Spleen (tissue), 11 donors: Measurements from ENCODE around the gene ADCY1. TPM values are rescaled to one million over a fixed set of nuclear protein-coding genes. Genes with fewer than 3 reads are reported as not detected.

Experiments used
- DNase-seq: peaks from one replicate; pipeline ENCODE4 v3.0.0-alpha.2; 2020
- H3K27ac ChIP-seq, 8 donors: fragments of 200-600 bp; sonication (generic) in 7 of 8; 1 replicate in 4 of 8; 2 replicates in 4 of 8; pipeline versions ENCODE4 v1.5.0 to v1.8.0; 2016 to 2021; ENCODE audit warnings: inconsistent platforms in 4 of 8, mild to moderate bottlenecking in 4 of 8, moderate library complexity in 1 of 8
- H3K27me3 ChIP-seq, 7 donors: fragments of 200-600 bp; sonication (generic) in 6 of 7; replicated peaks in 1 of 7; 1 replicate in 4 of 7; 2 replicates in 3 of 7; pipeline versions ENCODE4 v1.5.0 to v1.8.0; 2016 to 2021; ENCODE audit warnings: inconsistent platforms in 3 of 7, mild to moderate bottlenecking in 1 of 7
- H3K36me3 ChIP-seq, 6 donors: fragments of 200-600 bp; sonication (generic) in 5 of 6; 1 replicate in 4 of 6; 2 replicates in 2 of 6; pipeline versions ENCODE4 v1.5.0 to v1.8.0; 2016 to 2021; ENCODE audit warnings: inconsistent platforms in 2 of 6
- H3K4me1 ChIP-seq, 6 donors: fragments of 200-600 bp; sonication (generic) in 5 of 6; 1 replicate in 3 of 6; 2 replicates in 3 of 6; pipeline versions ENCODE4 v1.5.0 to v1.8.0; 2016 to 2021; ENCODE audit warnings: inconsistent platforms in 3 of 6
- H3K4me3 ChIP-seq, 8 donors: fragments of 200-600 bp; sonication (generic) in 7 of 8; 1 replicate in 4 of 8; 2 replicates in 4 of 8; pipeline versions ENCODE4 v1.5.0 to v1.8.0; 2016 to 2021; ENCODE audit warnings: inconsistent platforms in 4 of 8, mild to moderate bottlenecking in 4 of 8, moderate library complexity in 2 of 8
- H3K9me3 ChIP-seq, 8 donors: fragments of 200-600 bp; sonication (generic) in 7 of 8; 1 replicate in 4 of 8; 2 replicates in 4 of 8; pipeline versions ENCODE4 v1.5.0 to v1.8.0; 2016 to 2021; ENCODE audit warnings: inconsistent platforms in 4 of 8
- CTCF ChIP-seq, 11 experiments: fragments of 200-600 bp in 7 of 11; fragments of 450-650 bp in 4 of 11; sonication (generic) in 4 of 11; IDR thresholded peaks in 8 of 11; conservative IDR thresholded peaks in 3 of 11; 1 replicate in 7 of 11; 2 replicates in 4 of 11; pipeline versions ENCODE4 v1.4.0 to v1.8.0; 2016 to 2021; ENCODE audit warnings: antibody characterized with exemption in 11 of 11, inconsistent platforms in 4 of 11, mild to moderate bottlenecking in 1 of 11
- POLR2A ChIP-seq, 3 donors: fragments of 450-650 bp; IDR thresholded peaks; one replicate each; pipeline ENCODE4 v1.5.1; 2017; ENCODE audit warnings: antibody characterized with exemption in 3 of 3, mild to moderate bottlenecking in 1 of 3
- POLR2AphosphoS5 ChIP-seq, 3 donors: sonication (generic); formaldehyde crosslinking; IDR thresholded peaks; one replicate each; pipeline ENCODE4 v1.5.1; 2017; ENCODE audit warnings: antibody characterized with exemption in 3 of 3
- WGBS, 5 donors: extraction: QIAGEN DNeasy Blood & Tissue Kit in 3 of 5; methylation state at CpG; one replicate each; pipeline versions ENCODE4 v1.1.5 to v1.1.7; 2013 to 2018; 5-methylcytosine and 5-hydroxymethylcytosine counted together
- intact Hi-C: fragments of 100-400 bp; cut with DNase I; formaldehyde crosslinking; loops from one replicate; pipeline ENCODE4 v1.15.0; 2023; ENCODE audit warnings: low total_unique reads
- polyA plus RNA-seq, 3 donors: library from polyadenylated mRNA; stranded (reverse); fragments of 200-250 nt; gene quantifications; one replicate each; pipeline ENCODE4 v1.2.1, GENCODE V29; 2013
- total RNA-seq, 7 donors: library from RNA; depleted of rRNA in 3 of 7; stranded (reverse); fragments of >200 nt in 3 of 7; fragmentation: NEBNext Ultra II Directional in 4 of 7; extraction: Animal tissue kit (Norgen Biotek cat#: 25700) in 4 of 7; gene quantifications; one replicate each; pipeline versions ENCODE4 v1.1.0 to v1.2.1, GENCODE V29; 2016 to 2021
- donor health status: healthy with polysubstance abuse.
- donor health status: DM: no; HTN: no; CAD: no; lungs with moderate emphysema.
- donor health status: DM: no; HTN: no; CAD: no.
- donor health status: Bipolar disorder and iron deficiency.
- donor health status: healthy.
- donor health status: DM: no; HTN: no; CAD: no.
- donor health status: DM: yes; HTN: yes; CAD: no.

ADCY1 gene
- total and polyA plus RNA-seq, 10 donors: 0.05 to 6.6 (median 1.8) TPM

DNA sequence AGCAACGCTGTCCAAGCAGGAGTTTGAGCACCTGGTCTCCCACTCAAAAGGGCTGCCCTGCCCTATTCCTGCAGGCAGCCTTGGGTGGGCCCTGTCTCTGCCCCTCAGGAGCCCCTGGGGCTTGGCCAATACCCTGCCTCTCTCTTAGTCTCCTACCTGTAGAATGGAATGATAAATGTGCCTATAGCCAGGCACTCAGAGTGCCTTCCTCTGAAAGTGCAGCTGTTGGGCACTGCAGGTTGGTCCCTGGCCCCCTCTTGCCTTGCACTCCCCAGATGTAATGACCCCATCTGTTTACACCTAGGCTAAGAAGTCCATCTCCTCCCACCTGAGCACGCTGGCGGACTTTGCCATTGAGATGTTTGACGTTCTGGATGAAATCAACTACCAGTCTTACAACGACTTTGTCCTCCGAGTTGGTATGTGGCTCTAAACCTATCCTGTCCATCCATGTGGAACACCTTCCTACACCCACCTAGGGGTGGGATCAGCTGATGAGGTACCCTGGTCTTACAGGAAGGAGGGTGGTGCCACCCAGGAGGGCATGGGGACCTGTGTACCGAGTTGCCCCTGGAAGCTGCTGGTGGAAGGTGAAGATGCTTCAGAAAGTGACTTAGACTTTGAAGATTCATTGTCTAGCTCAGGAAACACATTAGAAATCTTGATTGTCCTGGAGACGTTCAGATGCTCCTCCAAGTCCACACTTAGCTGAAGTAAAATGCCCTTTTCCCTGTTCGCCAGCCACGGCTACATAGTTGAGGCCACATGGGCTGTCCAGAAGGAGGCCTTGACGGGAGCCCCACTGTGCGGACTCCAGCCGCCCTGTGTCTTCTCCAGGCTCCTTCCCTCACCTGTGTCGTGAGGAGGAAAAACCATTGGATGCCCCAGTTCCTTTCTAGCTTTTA is 134.1 kb downstream of the ADCY1 start:
- Histone ChIP-seq H3K4me1 (peaks cover 0 to 5% (median 0%) of the 10 kb centered on the region in 6 donors), H3K27me3 (peaks cover 0 to 5% (median 0%) of the 10 kb centered on the region in 7 donors), H3K4me3 (no peak overlapping the region), H3K36me3 (no peaks in the 10 kb centered on the region), H3K27ac (peak overlapping the region in 4 of 8 donors; percentile 55 to 78 (median 68)), H3K9me3 (no peaks in the 10 kb centered on the region)
- DNase-seq: peak; percentile 54
- no peak for TF ChIP-seq POLR2A (IDR thresholded peaks at IDR 0.05)
- no peak for TF ChIP-seq CTCF (IDR thresholded peaks at IDR 0.05 in 8 of 11, conservative IDR thresholded peaks at IDR 0.05 in 3 of 11)
- TF ChIP-seq POLR2AphosphoS5 (IDR thresholded peaks at IDR 0.05): no peak
- 85 to 94% (median 87%) methylated on average over 14 of the region's 14 CpGs for WGBS, 5 donors
- intact Hi-C loops: no loop called here

- intact Hi-C loops: no loop called here
- Histone ChIP-seq H3K27me3 (no peaks in the 10 kb centered on the region), H3K36me3 (no peaks in the 10 kb centered on the region), H3K4me3 (no peak overlapping the region), H3K27ac (peak overlapping the region in 6 of 8 donors; percentile 55 to 79 (median 69)), H3K4me1 (peaks cover 0 to 5% (median 0%) of the 10 kb centered on the region in 6 donors), H3K9me3 (no peaks in the 10 kb centered on the region)
- TF ChIP-seq POLR2AphosphoS5 (IDR thresholded peaks at IDR 0.05) (peak; percentile 63 to 78 (median 76)), CTCF (IDR thresholded peaks at IDR 0.05 in 8 of 11, conservative IDR thresholded peaks at IDR 0.05 in 3 of 11) (no peak), POLR2A (IDR thresholded peaks at IDR 0.05) (no peak)
- 71 to 78% (median 76%) methylated on average over 14 of the region's 14 CpGs for WGBS, 5 donors
- peak; percentile 77 for DNase-seq
Observed at GRCh38 chr7:45709168-45710042, 135.2 kb downstream of the ADCY1 start.

GRCh38 chr7:45710271-45711160 is 136.3 kb downstream of the ADCY1 start:
- H3K36me3 ChIP-seq: no peaks in the 10 kb centered on the region
- no peak overlapping the region for H3K4me3 ChIP-seq
- peak overlapping the region in 7 of 8 donors; percentile 22 to 74 (median 59) for H3K27ac ChIP-seq
- no peaks in the 10 kb centered on the region for H3K27me3 ChIP-seq
- DNase-seq: peak; percentile 54
- intact Hi-C loops: no loop called here
- TF ChIP-seq POLR2AphosphoS5 (IDR thresholded peaks at IDR 0.05) (no peak), CTCF (IDR thresholded peaks at IDR 0.05 in 8 of 11, conservative IDR thresholded peaks at IDR 0.05 in 3 of 11) (no peak), POLR2A (IDR thresholded peaks at IDR 0.05) (no peak)
- no peaks in the 10 kb centered on the region for H3K9me3 ChIP-seq
- peaks cover 0 to 5% (median 0%) of the 10 kb centered on the region in 6 donors for H3K4me1 ChIP-seq
- 75 to 94% (median 92%) methylated on average over 12 to 13 of the region's 13 CpGs for WGBS, 5 donors
